Measurements from ENCODE around the gene NUDT3. TPM values are rescaled to one million over a fixed set of nuclear protein-coding genes. Genes with fewer than 3 reads are reported as not detected.

Gene NUDT3
- polyA plus RNA-seq, 1 of the 3 experiments (the other 2 are of a cell fraction), result 11.9 TPM

- peaks cover 9 to 17% of the 10 kb centered on the region in 2 experiments; a peak in 3 of 4 replicates for H3K4me1 ChIP-seq (ENCODE audit: control insufficient read depth in 1 of 2, insufficient read depth in 2 of 2, low read depth in 1 of 2, low read length in 1 of 2)
- peaks cover 6% of the 10 kb centered on the region for H3F3A ChIP-seq (replicated peaks; ENCODE audit: insufficient read depth)
- CTCF ChIA-PET, result interaction anchor here (1.3 kb wide), 1 partner anchor 91 kb away, joined by 3 read pairs; no protein-coding TSS in a partner anchor
- H4K20me1 ChIP-seq (ENCODE audit: insufficient read depth), result peaks cover 35% of the 10 kb centered on the region
- peaks cover 9 to 16% of the 10 kb centered on the region in 2 experiments for H3K36me3 ChIP-seq (replicated peaks in 1 of 2; ENCODE audit: control insufficient read depth in 1 of 2, insufficient read depth in 2 of 2, low read length in 1 of 2)
- 98% methylated on average over 3 of the region's 3 CpGs for WGBS (ENCODE audit: low lambda C conversion rate)
- no peaks in the 10 kb centered on the region for H3K9me2 ChIP-seq
- POLR2A ChIA-PET, result no interaction called here
- no peak overlapping the region for H2AFZ ChIP-seq (ENCODE audit: low read depth)
- H3K4me3 ChIP-seq (ENCODE audit: low read depth in 2 of 2, low read length in 1 of 2), result no peak overlapping the region
- H3K9me3 ChIP-seq, result no peaks in the 10 kb centered on the region
- no peak overlapping the region for H3K4me2 ChIP-seq
- H3K27ac ChIP-seq (ENCODE audit: low read depth in 2 of 2, low read length in 1 of 2), result no peak overlapping the region
- peaks cover 43% of the 10 kb centered on the region for H3K79me2 ChIP-seq (ENCODE audit: insufficient read depth)
- no peak for DNase-seq
- no peaks in the 10 kb centered on the region for H3K27me3 ChIP-seq (ENCODE audit: insufficient read depth)
- no peak overlapping the region for H3K9ac ChIP-seq
- TF ChIP-seq TAF1 (IDR thresholded peaks at IDR 0.05; ENCODE audit: borderline replicate concordance, low read depth, low read length) (no peak), PBX3 (IDR thresholded peaks at IDR 0.05) (no peak), MEF2A (IDR thresholded peaks at IDR 0.05; ENCODE audit: borderline replicate concordance, low read depth) (no peak), FOXM1 (IDR thresholded peaks at IDR 0.05; ENCODE audit: low read depth) (no peak), MXI1 (IDR thresholded peaks at IDR 0.05; ENCODE audit: low read depth, low read length) (no peak), EZH2phosphoT487 (IDR thresholded peaks at IDR 0.05; ENCODE audit: borderline replicate concordance, low read depth) (no peak), IRF3 (IDR thresholded peaks at IDR 0.05; ENCODE audit: low read depth, low read length) (no peak), YY1 (IDR thresholded peaks at IDR 0.05; ENCODE audit: low read depth) (no peak), ZBTB33 (IDR thresholded peaks at IDR 0.05; ENCODE audit: borderline replicate concordance, low read depth) (no peak), RXRA (IDR thresholded peaks at IDR 0.05; ENCODE audit: borderline replicate concordance, low read depth) (no peak), RFX5 (IDR thresholded peaks at IDR 0.05; ENCODE audit: low read length) (no peak), EP300 (IDR thresholded peaks at IDR 0.05; ENCODE audit: borderline replicate concordance in 1 of 2, low read depth in 1 of 2, low read length in 1 of 2) (no peak), TEAD4 (IDR thresholded peaks at IDR 0.05; ENCODE audit: borderline replicate concordance, insufficient read depth) (no peak)
These were observed 52.1 kb downstream of the NUDT3 start for GRCh38 chr6:34340394-34340793.

GRCh38 chr6:34339971-34340370 is 52.5 kb downstream of the NUDT3 start:
- peaks cover 36% of the 10 kb centered on the region for H4K20me1 ChIP-seq (ENCODE audit: insufficient read depth)
- no peak overlapping the region for H3K4me2 ChIP-seq
- no peak overlapping the region for H3K9ac ChIP-seq
- ChIA-PET POLR2A (no interaction called here), CTCF (interaction anchor here (1.3 kb wide), 2 partner anchors 35 to 91 kb away, joined by 3 read pairs; no protein-coding TSS in a partner anchor)
- H2AFZ ChIP-seq (ENCODE audit: low read depth), result no peak overlapping the region
- H3K36me3 ChIP-seq (replicated peaks in 1 of 2; ENCODE audit: control insufficient read depth in 1 of 2, insufficient read depth in 2 of 2, low read length in 1 of 2), result peaks cover 9 to 16% of the 10 kb centered on the region in 2 experiments
- peaks cover 6% of the 10 kb centered on the region for H3F3A ChIP-seq (replicated peaks; ENCODE audit: insufficient read depth)
- no peaks in the 10 kb centered on the region for H3K9me2 ChIP-seq
- no peak for DNase-seq
- no peaks in the 10 kb centered on the region for H3K27me3 ChIP-seq (ENCODE audit: insufficient read depth)
- no peak overlapping the region for H3K27ac ChIP-seq (ENCODE audit: low read depth in 2 of 2, low read length in 1 of 2)
- H3K9me3 ChIP-seq, result no peaks in the 10 kb centered on the region
- no peak overlapping the region for H3K4me3 ChIP-seq (ENCODE audit: low read depth in 2 of 2, low read length in 1 of 2)
- H3K79me2 ChIP-seq (ENCODE audit: insufficient read depth), result peaks cover 39% of the 10 kb centered on the region
- peaks cover 9 to 17% of the 10 kb centered on the region in 2 experiments; a peak in 3 of 4 replicates for H3K4me1 ChIP-seq (ENCODE audit: control insufficient read depth in 1 of 2, insufficient read depth in 2 of 2, low read depth in 1 of 2, low read length in 1 of 2)
- WGBS (ENCODE audit: low lambda C conversion rate), result 96% methylated on average over 3 of the region's 3 CpGs
- no peak for TF ChIP-seq GABPA (IDR thresholded peaks at IDR 0.05; ENCODE audit: low read depth)
- TF ChIP-seq ELF1 (IDR thresholded peaks at IDR 0.05), result no peak
- no peak for TF ChIP-seq YY1 (IDR thresholded peaks at IDR 0.05; ENCODE audit: low read depth)
- no peak for TF ChIP-seq GATA2 (CRISPR knock-in tag; IDR thresholded peaks at IDR 0.05)
- TF ChIP-seq MXI1 (IDR thresholded peaks at IDR 0.05; ENCODE audit: low read depth, low read length), result no peak
- no peak for TF ChIP-seq RCOR1 (IDR thresholded peaks at IDR 0.05; ENCODE audit: low read length)
- no peak for TF ChIP-seq NRF1 (IDR thresholded peaks at IDR 0.05; ENCODE audit: low read depth, low read length)
- TF ChIP-seq JUND (IDR thresholded peaks at IDR 0.05), result no peak
- TF ChIP-seq POLR2AphosphoS5 (IDR thresholded peaks at IDR 0.05; ENCODE audit: low read depth, low read length), result no peak
- no peak for TF ChIP-seq ZBTB33 (IDR thresholded peaks at IDR 0.05; ENCODE audit: borderline replicate concordance, low read depth)
